ENCODE data around the gene EEF1G.
"Not testable (repeated sequence)": the region's sequence is repeated elsewhere in the genome, so short reads cannot be mapped to it uniquely, and the experiment has no call there.

EEF1G gene, protein sequence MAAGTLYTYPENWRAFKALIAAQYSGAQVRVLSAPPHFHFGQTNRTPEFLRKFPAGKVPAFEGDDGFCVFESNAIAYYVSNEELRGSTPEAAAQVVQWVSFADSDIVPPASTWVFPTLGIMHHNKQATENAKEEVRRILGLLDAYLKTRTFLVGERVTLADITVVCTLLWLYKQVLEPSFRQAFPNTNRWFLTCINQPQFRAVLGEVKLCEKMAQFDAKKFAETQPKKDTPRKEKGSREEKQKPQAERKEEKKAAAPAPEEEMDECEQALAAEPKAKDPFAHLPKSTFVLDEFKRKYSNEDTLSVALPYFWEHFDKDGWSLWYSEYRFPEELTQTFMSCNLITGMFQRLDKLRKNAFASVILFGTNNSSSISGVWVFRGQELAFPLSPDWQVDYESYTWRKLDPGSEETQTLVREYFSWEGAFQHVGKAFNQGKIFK

DNA sequence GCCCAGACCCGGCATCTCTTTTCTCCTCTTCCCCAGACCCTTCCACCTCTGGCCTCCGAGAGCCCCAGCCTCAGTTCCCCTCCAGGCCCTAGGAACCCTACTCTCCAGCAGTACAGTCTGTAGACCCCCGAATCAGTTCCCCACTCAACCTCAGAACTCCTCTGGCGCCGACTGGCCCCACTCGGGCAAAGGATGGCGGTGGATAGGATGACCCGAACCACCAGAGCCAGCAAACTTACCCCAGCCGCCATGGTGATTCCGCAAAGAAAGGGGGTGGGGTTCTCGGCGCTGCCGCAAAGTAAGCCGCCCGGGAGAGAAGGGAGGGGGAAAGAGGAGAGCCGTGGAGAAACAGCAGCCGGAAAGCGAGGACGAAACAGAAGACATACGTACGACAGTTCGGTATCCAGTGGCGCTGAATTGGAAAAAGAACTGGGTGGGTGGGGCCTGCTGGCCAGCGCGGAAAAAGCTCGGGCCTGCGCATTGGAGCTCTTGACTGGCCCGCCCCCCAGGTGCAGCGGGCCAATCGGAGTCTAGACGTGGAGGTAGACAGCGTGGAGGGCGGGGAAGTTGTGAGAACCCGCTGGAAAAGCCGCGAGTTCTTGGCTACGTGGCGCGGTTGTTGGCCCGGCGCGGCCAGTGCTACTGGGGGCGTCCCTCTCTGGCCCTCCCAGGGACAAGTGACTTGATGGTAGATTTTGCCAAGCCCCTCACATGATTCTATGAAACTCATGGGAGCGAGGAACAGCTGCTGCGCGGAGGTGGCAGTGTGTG lies at the start of gene EEF1G:
Gene EEF1G (minus strand): TSS at position 300 of the 771 bp plus-strand sequence. CDS start 49 bp downstream, at position 251.
- DNase-seq (ENCODE audit: low spot score): peak; percentile 100

DNA sequence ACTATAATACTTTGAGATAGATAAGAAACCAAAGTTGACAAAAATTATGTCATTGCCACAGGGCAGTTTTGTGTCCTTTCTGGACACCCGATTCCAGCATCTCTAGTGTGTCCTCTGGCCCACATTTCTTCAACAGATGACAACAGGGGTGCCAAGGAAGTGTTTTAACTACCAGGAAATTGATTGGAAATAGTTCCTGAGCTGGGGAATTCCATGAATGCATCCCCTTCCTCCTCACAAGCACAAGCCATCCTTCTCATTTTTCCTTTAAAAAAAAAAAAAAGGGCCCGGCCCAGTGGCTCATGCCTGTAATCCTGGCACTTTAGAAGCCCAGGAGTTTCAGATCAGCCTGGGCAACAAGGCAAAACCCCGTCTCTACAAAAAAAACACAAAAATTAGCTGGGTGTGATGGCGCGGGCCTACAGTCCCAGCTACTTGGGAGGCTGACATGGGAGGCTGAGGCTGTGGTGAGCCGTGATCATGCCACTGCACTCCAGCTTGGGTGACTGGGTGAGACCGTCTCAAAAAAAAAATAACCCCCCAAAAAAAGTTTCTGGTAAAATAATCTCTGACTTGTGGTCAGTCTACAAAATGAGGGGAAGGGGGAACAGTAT lies 48.9 kb upstream of the EEF1G start:
- no peak for DNase-seq (ENCODE audit: low spot score)

DNA sequence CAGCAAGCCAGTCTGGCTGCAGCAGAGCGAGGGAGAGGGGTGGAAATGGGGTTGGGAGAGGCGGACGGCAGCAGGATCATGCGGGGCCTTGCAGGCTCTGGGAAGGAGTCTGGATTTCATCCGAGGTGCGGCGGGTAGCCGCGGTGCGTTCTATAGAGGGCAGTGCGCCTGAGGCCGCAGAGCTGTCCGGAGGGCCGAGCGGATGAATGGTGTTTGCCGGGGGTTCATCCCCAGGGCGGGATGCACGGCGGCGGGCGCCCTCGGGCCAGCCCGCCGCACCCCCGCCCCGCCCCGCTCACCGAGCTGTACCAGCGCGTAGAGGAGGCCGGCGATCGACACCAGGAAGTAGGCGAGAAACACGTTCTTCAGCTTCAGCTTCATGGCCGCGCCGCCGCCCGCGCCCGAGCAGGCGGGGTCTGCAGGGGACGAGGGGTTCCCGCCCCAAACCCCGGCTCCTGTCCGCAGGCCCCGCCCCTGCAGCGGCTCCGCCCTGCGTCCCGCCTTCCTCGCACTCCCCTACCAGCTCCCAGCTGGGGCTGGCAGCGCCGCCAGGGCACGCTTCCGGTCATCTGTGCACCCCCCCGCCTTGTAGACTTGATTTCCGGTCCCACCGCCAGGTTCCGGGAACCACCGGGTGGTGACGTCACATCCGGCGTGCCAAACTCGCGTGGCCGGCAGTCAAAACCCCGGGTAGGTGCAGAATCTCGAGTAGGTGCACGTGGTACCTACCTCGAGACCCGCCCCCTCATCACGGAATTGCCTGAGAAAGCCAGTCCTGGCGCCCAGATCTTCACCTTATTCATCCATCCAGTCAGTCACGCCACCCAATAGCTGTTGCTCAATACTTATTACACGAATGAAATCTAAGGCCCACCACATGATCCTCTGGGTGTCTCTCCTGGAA lies 48.1 kb upstream of the EEF1G start, which contains the start of gene B3GAT3:
Gene B3GAT3 (minus strand): TSS at position 420 of the 904 bp plus-strand sequence. CDS start 39 bp downstream, at position 381.
- peak; percentile 98 for DNase-seq (ENCODE audit: low spot score)

- DNase-seq (ENCODE audit: low spot score): no peak
Observed at GRCh38 chr11:62621027-62621566, 47.4 kb upstream of the EEF1G start.

DNA sequence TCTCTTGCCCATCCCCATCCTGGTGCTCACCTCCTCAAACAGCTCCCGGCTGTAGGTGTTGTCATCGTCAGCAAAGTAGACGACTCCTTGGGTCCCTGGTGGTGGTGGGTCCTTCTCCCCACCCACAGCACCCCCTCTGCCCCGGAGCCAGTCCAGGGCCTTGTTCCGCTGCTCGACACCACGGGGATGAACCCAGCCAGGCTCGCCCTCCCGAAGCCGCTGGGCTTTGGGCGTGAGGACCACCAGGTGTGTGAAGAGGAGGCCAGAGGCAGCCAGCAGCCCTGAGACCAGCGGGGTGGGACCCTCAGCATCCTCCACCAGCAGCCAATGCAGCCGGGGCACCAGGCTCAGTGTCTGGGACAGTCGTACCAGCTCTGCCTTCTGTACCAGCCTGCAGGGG lies 43.3 kb upstream of the EEF1G start:
- DNase-seq (ENCODE audit: low spot score): not testable (repeated sequence)

DNA sequence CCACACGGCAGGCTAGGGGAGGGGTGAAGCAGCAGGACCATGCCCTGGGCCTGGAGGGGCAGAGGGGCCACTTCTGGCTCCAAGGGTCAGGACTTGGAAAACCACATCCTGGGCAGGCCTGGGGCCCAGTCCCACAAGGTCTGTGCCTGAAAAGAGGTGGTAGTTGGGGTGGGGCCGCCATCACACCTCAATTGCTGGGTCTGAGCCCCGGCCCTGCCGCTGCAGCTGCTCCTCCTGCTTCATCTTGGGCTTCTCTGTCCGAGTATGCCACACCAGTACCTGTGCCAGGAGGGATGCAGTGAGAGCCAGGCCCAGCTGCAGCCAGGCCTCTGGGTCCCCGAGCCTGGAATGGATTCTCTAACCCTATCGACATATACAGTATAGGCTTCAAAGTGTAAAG lies 41.8 kb upstream of the EEF1G start:
- no peak for DNase-seq (ENCODE audit: low spot score)

GRCh38 chr11:62614275-62614674 lies 40.6 kb upstream of the EEF1G start:
- no peak for DNase-seq (ENCODE audit: low spot score)

GRCh38 chr11:62613291-62613778 lies 39.6 kb upstream of the EEF1G start:
- no peak for DNase-seq (ENCODE audit: low spot score)

GRCh38 chr11:62612366-62613290 lies 38.9 kb upstream of the EEF1G start, which contains the start of the genes EML3 and ROM1:
TSS of gene EML3 (minus strand) at chr11:62612775. CDS start at chr11:62612457, 318 bp downstream.
TSS of gene ROM1 (plus strand) at chr11:62613257. CDS start at chr11:62613282, 25 bp downstream.
- DNase-seq (ENCODE audit: low spot score): peak; percentile 82

- DNase-seq (ENCODE audit: low spot score): no peak
Observed at GRCh38 chr11:62611705-62612365, 38.1 kb upstream of the EEF1G start.

- no peak for DNase-seq (ENCODE audit: low spot score)
Observed at GRCh38 chr11:62610814-62611704, 37.4 kb upstream of the EEF1G start.

GRCh38 chr11:62610403-62610802 lies 36.7 kb upstream of the EEF1G start:
- DNase-seq (ENCODE audit: low spot score): no peak

GRCh38 chr11:62608776-62609175 lies 35.1 kb upstream of the EEF1G start:
- DNase-seq (ENCODE audit: low spot score): no peak

DNA sequence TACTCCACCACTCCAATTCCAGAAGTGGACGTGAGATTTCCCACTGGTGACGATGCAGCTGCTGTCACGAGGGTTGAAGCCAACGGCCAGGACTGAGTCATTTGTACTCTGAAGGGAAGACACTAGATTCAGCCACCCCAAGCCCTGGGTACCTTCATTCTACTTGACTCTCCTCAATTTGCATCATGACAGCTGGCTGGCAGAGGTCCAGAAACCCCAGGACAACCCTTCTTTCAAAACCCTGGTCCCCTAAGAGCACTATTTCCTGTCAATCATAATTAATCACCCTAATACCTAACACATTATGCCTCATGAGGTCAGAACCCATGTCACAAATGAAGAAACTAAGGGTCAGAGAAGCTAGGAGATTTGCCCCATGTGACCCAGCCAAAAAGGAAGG lies 34.0 kb upstream of the EEF1G start:
- no peak for DNase-seq (ENCODE audit: low spot score)

- DNase-seq (ENCODE audit: low spot score): no peak
Observed at GRCh38 chr11:62605902-62606301, 32.2 kb upstream of the EEF1G start.

- no peak for DNase-seq (ENCODE audit: low spot score)
Observed at GRCh38 chr11:62605467-62605866, 31.8 kb upstream of the EEF1G start.

DNA sequence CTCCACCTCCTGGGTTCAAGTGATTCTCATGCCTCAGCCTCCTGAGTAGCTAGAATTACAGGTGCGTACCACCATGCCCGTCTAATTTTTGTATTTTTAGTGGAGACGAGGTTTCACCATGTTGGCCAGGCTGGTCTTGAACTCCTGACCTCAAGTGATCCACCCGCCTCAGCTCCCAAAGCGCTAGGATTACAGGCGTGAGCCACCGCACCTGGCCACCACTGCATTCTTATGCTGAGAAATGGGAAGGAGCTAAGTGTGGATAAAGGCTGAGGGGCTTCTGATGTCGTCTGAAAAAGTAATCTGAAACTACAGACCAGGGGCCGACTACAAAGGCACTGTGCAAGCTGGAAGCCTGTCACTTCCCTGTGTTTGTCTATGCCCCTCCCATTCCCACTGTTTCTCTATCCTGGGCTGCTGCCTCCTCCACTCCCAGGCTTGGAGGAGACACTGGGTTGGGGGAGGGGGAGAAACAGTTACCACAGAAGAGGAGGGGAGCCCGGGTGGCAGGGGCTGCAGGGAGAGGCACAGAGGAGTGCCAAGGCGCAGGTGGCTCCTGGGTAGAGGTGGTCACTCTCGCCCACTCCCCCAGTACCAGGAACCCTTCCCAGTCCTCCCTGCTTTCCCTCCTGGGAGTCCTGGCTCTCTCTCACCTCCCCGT lies 30.9 kb upstream of the EEF1G start:
- no peak for DNase-seq (ENCODE audit: low spot score)
